ENCODE results near the gene ZNF544. TPM values are rescaled to one million over a fixed set of nuclear protein-coding genes. Genes with fewer than 3 reads are reported as not detected.

Gene ZNF544
- total RNA-seq, 1 donor from 2014 or later: 25.2 TPM

- H3K4me1 Mint-ChIP-seq (ENCODE audit: unreplicated experiment): peaks cover 19% of the 10 kb centered on the region
- H3K4me3 Mint-ChIP-seq (ENCODE audit: unreplicated experiment): peak overlapping the region; percentile 92
- peaks cover 23% of the 10 kb centered on the region for H3K9me3 Mint-ChIP-seq (ENCODE audit: unreplicated experiment)
- no peak for DNase-seq (ENCODE audit: extremely low spot score, unreplicated experiment)
- H3K36me3 Mint-ChIP-seq (ENCODE audit: unreplicated experiment): peaks cover 50% of the 10 kb centered on the region
- peak overlapping the region; percentile 94 for H3K27ac Mint-ChIP-seq (ENCODE audit: unreplicated experiment)
- TF ChIP-seq CTCF (IDR thresholded peaks at IDR 0.05): no peak
- no peaks in the 10 kb centered on the region for H3K27me3 Mint-ChIP-seq (ENCODE audit: unreplicated experiment)
Measured at GRCh38 chr19:58227964-58228584, 640 bp upstream of the ZNF544 start.

- peak; percentile 38 for TF ChIP-seq CTCF (IDR thresholded peaks at IDR 0.05)
- Mint-ChIP-seq H3K9me3 (ENCODE audit: unreplicated experiment) (peaks cover 32% of the 10 kb centered on the region), H3K27me3 (ENCODE audit: unreplicated experiment) (no peaks in the 10 kb centered on the region), H3K4me1 (ENCODE audit: unreplicated experiment) (peaks cover 19% of the 10 kb centered on the region), H3K27ac (ENCODE audit: unreplicated experiment) (peak overlapping the region; percentile 94), H3K36me3 (ENCODE audit: unreplicated experiment) (peaks cover 61% of the 10 kb centered on the region), H3K4me3 (ENCODE audit: unreplicated experiment) (peak overlapping the region; percentile 92)
- no peak for DNase-seq (ENCODE audit: extremely low spot score, unreplicated experiment)
Measured at GRCh38 chr19:58229255-58229639, 533 bp downstream of the ZNF544 start.

GRCh38 chr19:58237324-58237723, 8.6 kb downstream of the ZNF544 start:
- H3K4me3 Mint-ChIP-seq (ENCODE audit: unreplicated experiment): no peak overlapping the region
- H3K36me3 Mint-ChIP-seq (ENCODE audit: unreplicated experiment): peaks cover 80% of the 10 kb centered on the region
- H3K27ac Mint-ChIP-seq (ENCODE audit: unreplicated experiment): no peak overlapping the region
- H3K27me3 Mint-ChIP-seq (ENCODE audit: unreplicated experiment): no peaks in the 10 kb centered on the region
- peaks cover 26% of the 10 kb centered on the region for H3K9me3 Mint-ChIP-seq (ENCODE audit: unreplicated experiment)
- DNase-seq (ENCODE audit: extremely low spot score, unreplicated experiment): no peak
- no peak for TF ChIP-seq CTCF (IDR thresholded peaks at IDR 0.05)
- H3K4me1 Mint-ChIP-seq (ENCODE audit: unreplicated experiment): no peaks in the 10 kb centered on the region

DNA sequence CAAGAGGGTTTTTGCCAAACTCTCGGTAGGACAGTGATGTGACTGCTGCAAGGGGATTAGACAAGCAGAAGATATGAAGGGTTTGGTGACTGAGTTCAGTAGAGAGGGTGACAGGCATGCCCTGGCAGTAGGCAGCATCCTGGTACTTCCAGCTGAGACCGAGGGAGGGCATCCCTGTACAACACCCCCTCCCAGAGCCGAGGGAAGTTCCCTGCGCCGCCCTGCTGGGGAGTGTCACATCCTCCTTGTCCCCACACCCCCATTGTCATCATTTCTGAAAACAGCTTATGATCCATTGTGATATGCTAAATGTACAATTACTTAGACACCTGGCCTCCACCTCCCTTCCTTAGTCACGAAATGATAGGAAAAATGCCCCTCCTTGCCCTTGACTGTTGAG, 14.6 kb downstream of the ZNF544 start:
- peaks cover 15% of the 10 kb centered on the region for H3K9me3 Mint-ChIP-seq (ENCODE audit: unreplicated experiment)
- H3K27me3 Mint-ChIP-seq (ENCODE audit: unreplicated experiment): no peaks in the 10 kb centered on the region
- no peak for TF ChIP-seq CTCF (IDR thresholded peaks at IDR 0.05)
- no peak for DNase-seq (ENCODE audit: extremely low spot score, unreplicated experiment)
- H3K27ac Mint-ChIP-seq (ENCODE audit: unreplicated experiment): no peak overlapping the region
- no peak overlapping the region for H3K4me3 Mint-ChIP-seq (ENCODE audit: unreplicated experiment)
- H3K36me3 Mint-ChIP-seq (ENCODE audit: unreplicated experiment): peaks cover 87% of the 10 kb centered on the region
- H3K4me1 Mint-ChIP-seq (ENCODE audit: unreplicated experiment): no peaks in the 10 kb centered on the region

GRCh38 chr19:58248886-58249285, 20.2 kb downstream of the ZNF544 start:
- peaks cover 91% of the 10 kb centered on the region for H3K36me3 Mint-ChIP-seq (ENCODE audit: unreplicated experiment)
- peaks cover 18% of the 10 kb centered on the region for H3K9me3 Mint-ChIP-seq (ENCODE audit: unreplicated experiment)
- H3K4me1 Mint-ChIP-seq (ENCODE audit: unreplicated experiment): no peaks in the 10 kb centered on the region
- H3K27me3 Mint-ChIP-seq (ENCODE audit: unreplicated experiment): no peaks in the 10 kb centered on the region
- H3K27ac Mint-ChIP-seq (ENCODE audit: unreplicated experiment): no peak overlapping the region
- no peak for TF ChIP-seq CTCF (IDR thresholded peaks at IDR 0.05)
- no peak for DNase-seq (ENCODE audit: extremely low spot score, unreplicated experiment)
- no peak overlapping the region for H3K4me3 Mint-ChIP-seq (ENCODE audit: unreplicated experiment)

Data from osteocyte (in vitro differentiated cells).